Activated T-cell treated with anti-CD3 and anti-CD28 coated beads, Interleukin-2, amount 50 U/mL, for 48 hours (primary cell): ENCODE data around the gene LRCH1.

Experiments
- DNase-seq, 2 experiments: peaks; one replicate each; pipeline ENCODE4 v3.0.0-alpha.2; 2020

The LRCH1 gene

DNA sequence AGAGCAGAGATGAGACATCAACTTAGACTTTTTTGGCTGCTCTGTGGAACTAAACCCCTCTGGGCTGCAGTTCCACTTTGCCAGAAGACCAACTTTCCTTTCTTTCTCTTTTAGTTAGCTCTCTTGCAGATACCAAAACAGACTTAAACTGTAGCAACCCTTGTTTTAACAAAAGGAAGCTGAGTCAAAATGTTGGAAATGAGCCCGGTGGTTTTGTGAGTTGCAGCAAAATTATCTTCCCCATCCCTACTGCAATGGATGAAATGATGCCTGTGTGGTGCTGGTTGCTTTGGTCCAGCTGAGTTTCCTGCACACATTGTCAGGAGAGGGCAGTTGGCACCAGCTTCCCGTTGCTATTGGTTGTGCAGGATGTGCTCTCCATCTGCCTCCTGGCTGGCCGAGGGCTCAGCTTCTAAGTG lies 115.3 kb downstream of the LRCH1 start:
- no peak for DNase-seq

- DNase-seq: no peak
Observed at GRCh38 chr13:46668931-46669525, 116.1 kb downstream of the LRCH1 start.

DNA sequence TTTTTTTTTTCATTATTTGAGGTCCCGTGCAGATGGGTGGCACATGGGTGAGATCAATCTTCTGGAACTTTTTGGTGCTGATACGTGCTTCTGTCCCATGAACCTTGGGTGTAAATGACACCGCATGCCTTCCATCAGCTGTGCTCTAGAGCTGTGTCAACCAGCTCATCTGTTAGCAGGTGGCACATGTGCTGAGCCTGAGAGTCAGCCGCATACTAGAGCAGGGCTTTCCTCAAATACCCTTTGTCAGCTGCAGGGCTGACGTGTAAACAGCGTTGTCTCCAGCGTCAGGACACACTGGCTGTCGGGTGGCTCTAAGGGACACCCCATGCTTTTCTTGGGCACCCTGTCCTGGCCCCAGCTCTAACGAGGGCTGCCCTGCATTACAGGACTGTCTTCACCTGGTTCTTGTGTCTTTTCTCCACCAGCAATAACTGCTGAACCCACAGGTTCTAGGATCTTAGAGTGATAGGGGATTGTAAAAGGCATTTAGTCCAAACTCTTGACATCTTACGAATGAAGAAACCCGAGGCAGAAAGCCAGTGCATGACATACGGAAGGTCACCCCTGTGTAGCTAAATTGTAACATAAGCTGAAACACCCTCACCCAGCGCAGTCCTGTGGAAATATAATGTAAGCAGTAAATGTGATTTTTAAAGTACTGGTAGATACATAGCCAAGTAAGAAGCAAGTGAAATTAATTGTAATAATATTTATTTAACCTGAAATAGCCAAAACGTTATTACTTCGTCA lies 119.5 kb downstream of the LRCH1 start:
- no peak for DNase-seq

DNA sequence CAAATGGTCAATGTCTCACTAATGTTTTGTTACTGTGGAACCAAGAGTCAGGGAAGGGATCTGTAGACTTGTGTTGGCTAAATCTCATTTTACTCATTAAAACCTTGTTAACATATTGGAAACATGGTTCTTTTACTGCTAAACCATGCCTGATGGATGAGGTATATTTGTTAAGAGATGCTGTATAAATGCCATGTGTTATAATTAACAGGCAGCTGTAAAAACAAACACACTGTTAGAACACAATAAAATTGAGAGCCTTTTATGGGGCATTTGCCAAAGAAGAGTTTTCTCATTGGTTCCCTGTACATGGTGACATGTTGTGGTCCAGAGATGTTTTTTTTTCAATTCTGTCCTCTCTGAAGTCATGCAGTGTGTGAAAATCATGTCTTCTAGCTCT lies 122.0 kb downstream of the LRCH1 start:
- no peak for DNase-seq

- DNase-seq: no peak
Observed at GRCh38 chr13:46676378-46676725, 123.4 kb downstream of the LRCH1 start.

DNA sequence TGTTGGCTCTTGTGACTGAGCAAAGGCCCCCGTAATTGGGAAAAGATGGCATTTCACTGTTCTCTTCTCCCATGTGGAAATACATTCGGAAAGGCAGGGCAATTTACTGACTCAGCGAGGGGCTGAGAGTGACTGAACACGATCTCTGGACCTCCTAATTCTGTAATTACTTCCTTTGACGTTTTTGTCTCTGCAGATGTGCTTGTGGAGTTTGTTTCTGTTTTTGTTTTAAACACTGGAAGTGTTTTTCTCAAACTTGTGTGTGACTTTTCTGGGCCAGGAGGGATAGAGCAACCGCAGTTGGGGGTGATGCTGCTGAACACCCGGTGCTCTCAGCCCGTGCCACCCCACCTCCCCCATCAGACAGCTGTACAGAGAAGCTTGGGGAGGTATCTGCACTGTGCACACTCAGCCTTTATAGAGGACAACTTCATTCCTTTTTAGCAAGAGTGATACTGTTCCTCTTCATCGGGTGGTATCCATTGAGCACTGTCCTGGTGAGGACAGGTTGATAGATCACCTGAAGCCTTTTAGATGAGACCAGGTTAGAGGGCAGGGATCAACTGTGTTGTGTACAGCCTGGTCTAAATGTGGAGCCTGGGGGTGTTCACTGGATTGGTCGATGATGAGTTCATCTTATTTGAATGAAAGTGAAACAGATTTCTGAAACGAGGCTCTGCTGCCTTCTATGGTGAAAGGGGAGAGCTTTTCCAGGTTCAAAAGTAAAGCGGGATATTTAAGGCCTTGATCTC lies 126.6 kb downstream of the LRCH1 start:
- peak in 1 of 2 experiments; percentile 26 for DNase-seq

DNA sequence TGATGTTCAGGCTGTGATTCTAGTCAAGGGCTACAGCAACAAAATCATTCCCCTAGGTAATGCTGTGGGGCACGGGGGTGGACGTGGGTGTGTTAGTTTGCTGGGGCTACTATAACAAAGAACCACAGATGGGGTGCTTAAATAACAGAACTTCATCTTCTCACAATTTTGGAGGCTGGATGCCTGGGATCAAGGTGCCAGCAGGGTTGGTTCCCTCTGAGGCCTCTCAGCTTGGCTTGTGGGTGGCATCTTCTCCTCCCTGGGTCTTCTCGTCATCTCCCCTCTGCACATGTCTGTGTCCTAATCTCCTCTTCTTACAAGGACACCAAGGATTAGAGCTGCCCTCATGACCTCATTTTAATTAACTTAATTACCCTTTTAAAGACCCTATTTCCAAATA lies 129.0 kb downstream of the LRCH1 start:
- no peak for DNase-seq

GRCh38 chr13:46682707-46683106 lies 129.7 kb downstream of the LRCH1 start:
- no peak for DNase-seq

DNA sequence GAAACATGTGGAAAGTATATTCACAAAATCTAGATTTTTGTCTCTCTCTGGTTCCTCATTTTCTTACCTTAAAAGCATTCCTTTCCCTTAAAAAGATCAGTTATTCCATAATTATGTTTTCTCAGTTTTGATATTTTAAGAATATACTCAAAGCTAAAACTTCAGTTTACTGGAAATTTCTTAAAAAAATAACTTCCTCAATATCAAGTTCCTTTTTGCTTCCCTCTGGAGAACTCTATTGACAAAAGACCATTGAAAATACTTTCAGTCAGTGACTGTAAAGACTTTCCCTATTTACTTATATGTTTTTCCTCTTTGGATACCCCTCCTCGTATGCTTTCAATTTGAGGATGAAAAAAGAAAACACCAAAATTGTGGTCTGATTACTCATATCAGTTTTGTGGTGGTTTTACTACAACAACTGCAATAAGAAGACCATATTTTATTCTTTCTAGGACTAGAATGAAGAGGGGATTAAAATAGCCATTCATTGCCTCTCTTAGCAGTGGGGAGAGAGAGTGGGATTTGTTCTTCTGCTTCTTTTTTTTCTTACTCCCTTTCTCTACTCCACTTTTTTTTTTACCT lies 130.8 kb downstream of the LRCH1 start:
- no peak for DNase-seq

DNA sequence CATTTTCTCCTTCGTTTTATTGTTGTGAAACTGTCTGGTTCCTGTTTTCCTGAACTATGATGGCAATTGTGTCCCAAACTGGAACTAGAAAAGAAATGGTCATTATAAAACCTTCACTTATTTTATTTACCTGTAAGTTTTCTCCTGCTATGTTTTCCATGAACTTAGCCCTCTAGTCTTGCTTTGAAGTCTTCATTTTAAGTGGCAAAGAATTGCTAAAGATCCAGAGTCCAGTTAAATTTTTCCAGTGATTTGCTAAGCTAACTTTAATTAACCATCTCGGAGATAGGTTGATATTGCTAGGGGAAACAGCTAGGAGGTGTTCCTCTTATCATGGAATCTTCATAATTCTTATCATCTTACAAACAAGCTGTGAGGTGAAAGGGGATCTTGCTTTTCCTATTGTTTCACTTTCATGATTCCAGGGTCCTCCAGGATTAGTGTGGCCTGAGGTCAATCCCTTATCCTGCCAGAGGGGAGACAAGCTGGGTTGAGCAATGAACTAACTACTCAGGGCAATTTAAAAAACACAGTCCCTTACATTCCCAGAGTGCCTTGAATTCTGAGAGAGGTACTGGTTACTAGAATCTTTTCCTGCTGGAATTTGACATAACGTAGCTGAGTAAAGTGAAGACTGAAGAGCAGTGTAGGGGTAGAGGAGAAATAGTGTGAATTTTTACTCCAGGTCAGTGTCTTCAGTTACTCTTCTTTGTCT lies 131.5 kb downstream of the LRCH1 start:
- DNase-seq: no peak

- no peak for DNase-seq
Observed at GRCh38 chr13:46685006-46685730, 132.2 kb downstream of the LRCH1 start.

DNA sequence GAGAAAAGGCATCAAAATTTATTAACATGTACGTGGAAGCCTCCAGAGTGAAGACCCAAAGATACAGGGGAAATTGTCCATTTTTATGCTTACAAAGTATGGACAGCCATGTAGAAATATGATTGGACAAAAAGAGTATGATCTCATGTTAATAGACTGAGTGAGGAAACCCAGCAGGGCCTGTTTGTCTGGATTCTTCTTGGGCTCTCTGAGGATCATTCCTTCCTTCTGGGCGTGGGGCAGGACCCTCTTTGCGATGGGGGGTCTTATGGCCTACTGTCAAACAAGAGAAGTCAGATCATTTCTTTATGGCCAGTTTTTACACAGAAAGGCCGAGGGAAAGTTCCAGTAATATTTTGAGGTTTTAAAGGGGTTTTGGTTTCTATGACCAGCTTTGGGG lies 133.2 kb downstream of the LRCH1 start:
- DNase-seq: no peak

DNA sequence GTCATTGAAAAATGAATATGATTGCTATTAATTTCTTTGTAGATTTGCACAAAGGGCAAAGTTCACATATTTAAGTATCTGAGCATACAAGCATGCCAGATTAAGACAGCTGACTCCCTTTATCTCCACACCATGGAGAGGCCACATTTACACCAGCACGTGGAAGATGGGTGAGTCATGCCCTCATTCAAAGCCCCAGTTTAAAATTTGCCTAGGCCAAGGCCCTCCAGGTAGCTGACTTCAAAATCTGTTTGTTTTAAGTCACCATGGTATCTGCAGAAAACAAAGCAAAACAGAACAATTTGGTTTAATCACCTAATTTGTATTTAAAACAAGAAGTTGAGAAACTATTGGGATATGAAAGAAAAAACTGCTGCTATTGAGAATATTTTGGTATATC lies 134.8 kb downstream of the LRCH1 start:
- DNase-seq: no peak

GRCh38 chr13:46688306-46688705 lies 135.3 kb downstream of the LRCH1 start:
- DNase-seq: no peak

DNA sequence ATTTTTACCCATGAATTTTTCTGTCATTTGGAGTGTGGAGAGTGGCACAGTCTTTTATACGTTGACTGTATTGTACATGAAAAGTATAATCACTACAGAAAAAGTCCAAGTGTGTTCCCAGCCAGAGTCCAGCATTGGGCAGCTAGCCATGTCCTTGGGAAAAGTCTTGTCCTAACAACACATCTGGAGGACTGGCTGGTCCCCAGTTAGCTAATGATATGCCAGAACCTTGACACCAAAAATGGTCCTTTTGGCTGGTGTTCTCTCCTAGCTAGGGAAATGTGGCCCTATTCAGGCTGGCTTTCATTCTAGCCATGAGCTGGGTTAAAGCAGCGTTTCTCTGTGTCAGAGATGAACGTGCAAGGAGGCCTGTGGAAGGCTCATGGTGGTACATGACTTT lies 145.0 kb downstream of the LRCH1 start:
- DNase-seq: no peak

DNA sequence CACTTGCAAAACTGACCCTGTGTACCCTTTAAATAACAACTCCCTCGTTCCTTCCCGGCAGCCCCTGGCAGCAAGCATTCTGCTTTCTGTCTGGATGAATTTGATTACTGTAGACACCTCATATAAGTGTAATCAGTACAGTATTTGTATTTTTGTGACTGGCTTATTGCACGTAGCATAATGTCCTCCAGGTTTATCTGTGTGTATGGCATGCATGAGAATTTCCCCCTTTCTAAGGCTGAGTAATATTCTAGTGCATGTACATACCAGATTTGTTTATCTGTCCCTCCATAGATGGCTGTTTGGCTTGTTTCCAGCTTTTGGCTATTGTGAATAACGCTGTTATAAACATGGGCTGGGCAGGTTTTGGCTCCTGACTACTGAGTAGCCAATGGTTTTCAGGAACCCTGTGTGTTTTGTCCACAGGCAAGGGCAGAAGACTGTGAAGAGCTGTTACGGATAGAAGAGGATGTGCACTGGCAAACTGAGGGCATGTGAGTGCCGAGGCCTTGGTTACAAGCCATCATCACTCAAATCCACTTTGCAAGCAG lies 146.0 kb downstream of the LRCH1 start:
- DNase-seq: no peak

- no peak for DNase-seq
Observed at GRCh38 chr13:46712524-46712923, 159.6 kb downstream of the LRCH1 start.

DNA sequence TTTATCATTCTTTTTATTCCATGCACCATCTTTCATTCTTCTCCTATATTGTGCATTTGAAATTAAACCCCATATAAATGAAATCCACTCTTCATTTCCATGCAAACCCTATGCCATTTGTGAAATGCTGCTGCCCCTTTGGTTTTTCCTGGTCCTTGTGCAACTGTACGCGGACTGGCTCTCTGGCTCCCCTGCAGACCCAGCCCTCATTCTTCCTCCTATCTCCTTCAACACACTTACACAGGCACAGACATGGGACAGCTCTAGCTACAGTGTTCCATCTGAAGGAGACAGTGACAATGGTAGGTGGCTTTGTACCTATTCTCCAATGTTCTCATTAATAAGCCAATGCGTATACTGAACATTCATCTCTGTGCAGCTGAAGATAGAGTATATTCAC lies 162.4 kb downstream of the LRCH1 start:
- no peak for DNase-seq

DNA sequence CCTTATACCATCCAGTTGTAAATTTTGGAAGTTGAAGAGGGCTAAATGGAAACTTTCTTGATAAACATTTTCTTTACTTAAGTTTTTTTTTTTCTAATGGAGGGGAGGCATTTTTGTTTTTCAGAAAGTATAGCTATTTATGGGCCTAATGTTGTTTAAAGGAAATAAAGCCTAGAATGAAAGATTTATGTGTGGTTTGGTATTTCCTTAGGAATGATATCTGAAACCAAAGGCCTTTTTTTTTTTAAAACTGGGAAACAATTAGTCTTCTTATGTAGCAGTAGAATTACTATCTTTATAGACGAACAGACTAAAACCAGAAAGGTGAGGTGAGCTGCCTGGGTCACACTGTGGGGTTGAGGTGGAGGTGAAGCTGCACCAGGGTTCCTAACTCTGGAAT lies 163.9 kb downstream of the LRCH1 start:
- DNase-seq: no peak

DNA sequence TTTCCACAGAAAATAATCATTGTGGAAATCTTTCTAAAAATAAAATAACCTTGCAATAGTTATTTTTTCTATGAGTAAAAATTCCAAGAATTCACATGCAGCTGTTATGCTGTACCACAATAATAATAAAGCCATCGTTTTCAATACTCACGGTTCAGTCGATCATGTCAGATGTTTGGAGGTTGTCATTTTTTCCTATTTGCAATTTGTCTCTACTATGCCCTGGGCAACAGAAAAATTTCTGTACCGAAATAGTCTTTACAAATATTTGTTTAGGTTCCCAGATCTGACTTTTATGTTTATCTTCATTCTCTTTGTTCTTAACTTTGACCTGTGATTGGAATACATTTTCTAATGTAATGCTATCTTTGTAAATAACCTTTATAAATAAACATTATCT lies 164.3 kb downstream of the LRCH1 start:
- no peak for DNase-seq

- DNase-seq: no peak
Observed at GRCh38 chr13:46717856-46718255, 164.9 kb downstream of the LRCH1 start.

GRCh38 chr13:46720189-46720588 lies 167.2 kb downstream of the LRCH1 start:
- DNase-seq: no peak
